ENCODE measurements around the gene ARSA.
"Not testable (repeated sequence)": the region's sequence is repeated elsewhere in the genome, so short reads cannot be mapped to it uniquely, and the experiment has no call there.

Gene ARSA

DNA sequence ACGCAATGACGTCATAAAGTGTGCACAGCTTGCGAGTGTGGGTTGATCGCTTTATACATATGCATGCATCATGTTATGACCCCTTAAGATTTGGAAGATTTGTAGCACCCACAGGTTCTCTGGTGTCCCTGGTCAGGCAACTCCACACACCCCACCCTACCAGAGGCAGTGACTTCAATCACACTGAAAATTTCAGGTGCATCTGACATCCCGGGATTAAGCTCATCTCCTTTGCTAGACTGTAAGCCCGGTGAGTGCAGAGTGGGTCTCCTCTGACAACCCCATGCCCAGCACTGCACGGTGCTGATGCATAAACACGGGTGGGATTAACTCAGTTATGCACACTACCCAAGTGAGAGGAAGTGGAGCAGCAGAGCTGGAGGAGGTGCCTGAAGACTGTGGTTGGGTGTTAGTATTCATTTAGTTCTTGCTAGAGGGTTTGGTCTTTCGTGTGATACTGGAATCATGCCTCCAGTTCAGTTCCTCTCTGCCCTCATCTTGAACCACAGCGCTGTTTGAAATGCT lies 6.5 kb downstream of the ARSA start:
- DNase-seq: peak in 1 of 2 experiments; percentile 33

DNA sequence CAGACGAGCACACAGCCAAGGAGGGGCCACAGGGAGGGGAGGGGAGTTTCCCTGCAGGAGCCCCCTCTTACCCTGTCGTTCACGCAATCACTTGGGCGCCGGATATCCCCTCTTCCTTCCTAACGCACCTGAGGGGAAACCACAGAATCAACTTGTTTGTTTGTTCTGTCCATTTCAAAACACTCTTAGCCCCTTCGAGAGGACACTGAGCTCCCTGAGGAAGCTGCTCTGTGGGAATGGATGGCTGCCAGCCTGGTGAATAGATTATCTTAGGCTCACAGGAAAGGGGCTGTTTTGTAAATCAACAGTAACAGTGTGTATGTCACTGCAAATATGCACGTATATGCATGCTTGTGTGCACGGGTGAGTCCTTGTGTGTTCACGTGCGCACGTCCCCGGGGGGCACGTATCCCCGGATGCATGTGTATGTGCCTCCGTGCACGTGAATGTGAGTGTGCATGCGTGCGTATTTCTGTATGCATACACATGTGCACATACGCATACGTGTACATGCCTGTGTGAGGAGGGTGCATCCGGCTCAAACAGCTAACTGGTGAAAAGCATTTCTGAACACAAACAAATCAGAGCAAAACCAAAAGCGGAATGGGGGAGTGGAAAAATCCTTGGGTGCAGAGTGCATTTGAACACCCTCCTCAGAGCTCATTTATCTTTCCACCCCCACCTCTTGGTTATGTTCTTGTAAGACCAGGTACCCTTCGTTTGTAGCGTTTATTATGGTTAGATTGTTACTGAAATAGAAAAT lies 7.2 kb downstream of the ARSA start:
- peak in 1 of 2 experiments; percentile 73 for DNase-seq

DNA sequence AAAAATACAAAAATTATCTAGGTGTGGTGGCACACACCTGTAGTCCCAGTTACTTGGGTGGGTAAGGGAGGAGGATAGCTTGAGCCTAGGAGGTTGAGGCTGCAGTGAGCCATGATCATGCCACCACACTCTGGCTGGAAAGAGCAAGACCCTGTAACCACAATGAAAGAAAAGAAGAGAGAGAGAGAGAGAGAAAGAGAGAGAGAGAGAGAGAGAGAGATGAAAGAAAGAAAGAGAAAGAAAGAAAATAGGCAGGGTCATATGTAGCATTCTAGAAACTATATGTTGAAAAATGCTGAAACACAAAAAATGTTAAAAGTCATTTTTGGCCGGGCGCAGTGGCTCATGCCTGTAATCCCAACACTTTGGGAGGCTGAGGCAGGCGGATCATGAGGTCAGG lies 13.7 kb downstream of the ARSA start:
- not testable (repeated sequence) for DNase-seq

DNA sequence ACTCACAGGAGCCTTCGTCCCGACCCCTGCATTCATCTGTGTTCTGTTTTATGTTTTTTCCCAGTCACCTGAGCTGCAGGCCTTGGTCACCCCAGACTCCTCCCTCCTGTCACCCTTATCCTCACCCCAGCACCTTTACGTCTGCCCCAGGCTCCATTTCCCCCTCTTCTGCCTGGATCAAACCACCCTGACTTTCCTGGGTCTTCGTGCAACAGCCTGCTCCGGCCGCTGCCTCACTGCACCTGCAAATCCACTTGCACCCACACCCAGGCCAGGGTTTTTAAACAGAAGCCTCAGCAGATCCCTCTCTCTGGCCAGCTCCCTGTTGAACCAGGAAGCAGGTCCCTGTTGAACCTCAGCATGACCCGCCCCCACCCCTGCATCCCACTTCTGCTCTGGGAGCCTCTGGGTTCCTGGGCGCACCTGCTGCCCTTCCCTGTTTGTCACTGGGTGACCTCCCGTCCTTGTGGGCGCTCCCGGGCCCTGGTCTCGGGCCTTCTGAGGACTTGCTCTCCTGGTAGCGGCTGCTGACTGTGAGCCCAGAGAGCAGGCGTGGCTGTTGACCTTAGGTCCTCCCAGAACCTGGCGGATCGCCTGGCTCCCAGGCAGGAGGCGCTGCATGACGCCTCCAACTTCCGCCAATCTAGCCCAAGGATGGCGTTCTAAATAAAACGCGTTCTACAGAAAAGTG lies 14.5 kb downstream of the ARSA start:
- DNase-seq: no peak

DNA sequence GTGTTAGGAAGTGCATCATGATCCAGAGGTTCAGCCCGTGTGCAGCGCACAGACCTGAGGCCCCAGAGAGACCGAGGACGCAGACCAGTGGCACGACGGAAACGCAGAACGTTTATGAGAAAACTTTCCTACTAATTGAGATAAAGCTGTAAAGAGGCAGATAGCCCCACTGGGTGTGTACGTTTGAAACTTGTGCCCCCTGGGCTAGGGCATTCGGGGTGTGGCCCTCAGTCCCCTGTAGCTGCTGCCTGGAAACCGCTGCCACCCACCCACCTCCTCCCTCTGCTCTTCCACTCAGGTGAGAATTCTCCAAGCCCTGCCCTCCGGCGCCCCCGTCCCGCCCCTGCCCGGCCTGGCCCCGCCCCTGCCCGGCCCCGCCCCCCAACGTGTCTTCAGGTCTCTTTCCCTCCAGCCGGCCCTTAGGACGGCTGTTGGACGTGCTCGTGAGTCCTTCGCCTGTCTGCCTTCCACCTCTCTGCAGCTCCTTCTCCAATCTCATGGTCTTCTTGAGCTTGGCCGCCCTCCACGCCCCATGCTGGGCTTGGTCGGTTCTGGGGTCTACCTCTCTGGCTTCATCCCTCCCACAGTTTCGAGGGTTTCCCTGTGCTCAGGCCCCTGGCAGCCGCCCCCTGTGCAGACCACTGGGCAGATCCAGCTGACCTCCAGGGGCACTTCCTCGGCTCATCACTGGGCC lies 15.3 kb downstream of the ARSA start:
- no peak for DNase-seq

DNA sequence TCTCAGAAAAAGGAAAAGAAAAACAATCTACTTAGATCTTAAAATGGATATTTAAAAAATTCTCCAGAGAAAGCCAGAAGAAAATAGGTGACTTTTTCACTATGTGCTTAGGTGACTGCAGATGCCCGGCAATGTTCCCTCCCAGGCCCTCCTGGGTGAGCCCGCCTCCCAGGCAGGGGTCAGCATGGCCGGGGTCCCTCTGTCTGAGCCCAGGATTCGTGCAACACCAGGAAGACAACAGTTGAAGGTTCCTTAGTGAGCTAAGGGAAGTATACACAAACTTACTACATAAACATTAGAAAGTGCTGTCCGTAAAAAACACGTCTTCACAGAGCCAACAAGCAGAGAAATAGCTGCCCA lies 15.8 kb downstream of the ARSA start:
- no peak for DNase-seq

DNA sequence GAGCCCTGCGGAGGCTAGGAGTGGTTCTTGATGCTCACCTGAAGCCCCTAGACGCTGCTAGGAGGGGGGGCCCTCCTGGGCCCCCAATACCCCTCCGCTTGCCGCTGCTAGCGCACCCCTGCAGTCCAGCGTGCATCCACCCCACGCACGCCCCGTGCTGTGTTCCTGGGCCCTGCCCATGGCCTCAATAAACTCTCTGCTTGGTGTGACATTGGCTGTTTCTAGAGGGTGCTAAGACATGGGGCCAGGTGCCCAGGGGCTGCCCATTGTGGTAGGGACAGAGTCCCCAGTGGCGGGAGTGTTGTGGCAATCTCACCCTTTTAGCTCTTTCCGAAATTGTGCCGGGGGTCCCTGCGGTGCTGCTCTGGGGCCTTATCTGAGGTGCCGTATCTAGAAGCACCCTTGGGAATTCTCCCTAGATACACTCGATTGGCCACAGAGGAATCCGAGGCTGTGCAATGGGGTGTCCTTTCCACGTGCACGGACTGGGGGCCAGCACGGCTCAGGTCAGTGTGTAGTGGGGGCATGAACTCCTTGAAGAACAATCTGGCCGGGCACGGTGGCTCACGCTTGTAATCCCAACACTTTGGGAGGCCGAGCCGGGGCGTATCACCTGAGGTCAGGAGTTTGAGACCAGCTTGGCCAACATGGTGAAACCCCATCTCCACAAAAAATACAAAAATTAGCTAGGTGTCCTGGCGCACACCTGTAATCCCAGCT lies 16.5 kb downstream of the ARSA start:
- DNase-seq: no peak

DNA sequence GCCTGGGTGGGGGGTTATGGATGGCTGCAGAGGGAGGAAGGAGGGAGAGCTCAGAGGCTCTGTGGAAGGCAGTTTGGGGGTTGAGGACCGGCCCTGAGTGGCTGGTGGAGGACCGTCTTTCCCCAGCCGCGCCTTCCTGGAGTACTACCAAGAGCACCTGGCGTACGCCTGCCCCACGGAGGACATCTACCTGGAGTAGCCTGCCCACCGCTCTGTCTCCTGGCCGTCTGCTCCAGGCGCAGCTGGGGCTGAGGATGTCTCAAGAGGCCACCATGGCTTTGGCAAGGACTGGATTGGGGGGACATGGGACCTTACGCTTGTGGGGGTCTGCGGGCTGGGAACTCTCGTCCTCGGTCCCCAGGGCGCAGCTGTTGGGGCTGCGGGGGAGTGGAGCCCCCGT lies 17.4 kb downstream of the ARSA start:
- DNase-seq: no peak

DNA sequence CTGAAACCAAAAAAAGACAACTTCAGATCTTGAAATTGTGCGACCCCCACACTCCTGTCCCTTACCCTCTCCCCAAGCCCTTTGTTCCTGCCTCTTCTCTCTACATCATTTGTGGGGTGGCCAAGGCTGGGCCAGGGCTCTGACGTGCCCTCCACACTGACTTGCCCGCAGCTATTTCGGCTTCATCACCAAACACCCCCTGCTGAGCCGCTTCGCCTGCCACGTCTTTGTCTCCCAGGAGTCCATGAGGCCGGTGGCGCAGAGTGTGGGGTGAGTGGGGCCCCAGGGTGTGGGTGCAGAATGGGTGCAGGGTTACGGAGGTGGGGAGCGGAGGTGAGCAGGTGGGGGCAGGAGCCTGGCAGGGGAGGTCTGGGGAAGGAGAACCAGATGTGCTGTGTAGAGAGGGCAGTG lies 17.9 kb downstream of the ARSA start:
- no peak for DNase-seq

DNA sequence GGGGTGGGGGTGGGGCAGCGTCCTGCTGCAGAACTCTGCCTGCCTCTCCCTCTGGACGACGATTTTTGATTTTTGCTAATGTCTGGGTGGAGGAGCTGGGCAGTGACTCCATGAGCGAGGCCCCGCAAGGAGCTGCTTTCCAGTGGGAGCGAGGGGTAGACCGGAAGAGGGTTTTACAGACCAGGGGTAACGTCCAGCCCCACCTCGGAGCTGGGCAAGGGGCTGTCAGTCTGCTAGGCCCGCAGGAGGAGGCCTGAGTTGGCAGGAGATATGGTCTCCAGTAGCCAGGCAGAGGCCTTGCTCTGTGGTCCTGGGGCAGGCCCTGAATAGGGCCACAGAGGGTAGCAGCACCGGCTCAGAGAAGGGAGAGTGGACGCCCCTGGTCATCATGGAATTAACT lies 18.4 kb downstream of the ARSA start:
- no peak for DNase-seq

DNA sequence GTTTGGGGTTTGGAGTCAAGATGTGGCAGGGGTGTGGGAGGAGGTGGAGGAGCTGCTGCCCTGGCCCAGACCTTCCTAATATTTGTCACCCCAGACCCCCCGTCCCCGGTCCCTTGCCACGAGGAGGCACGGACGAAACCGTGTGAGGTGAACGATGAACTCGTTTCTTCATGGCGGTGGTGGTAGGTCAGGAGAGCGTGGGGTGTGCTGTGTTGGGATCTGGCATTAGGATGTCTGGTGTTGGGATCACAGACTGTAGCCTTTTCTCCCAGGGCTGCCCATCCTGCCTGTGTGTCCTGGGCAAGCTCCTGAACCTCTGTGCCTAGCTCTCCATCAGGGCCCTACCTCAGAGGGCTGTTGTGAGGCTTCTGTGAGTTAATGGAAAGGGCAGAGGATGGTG lies 19.0 kb downstream of the ARSA start:
- DNase-seq: no peak

DNA sequence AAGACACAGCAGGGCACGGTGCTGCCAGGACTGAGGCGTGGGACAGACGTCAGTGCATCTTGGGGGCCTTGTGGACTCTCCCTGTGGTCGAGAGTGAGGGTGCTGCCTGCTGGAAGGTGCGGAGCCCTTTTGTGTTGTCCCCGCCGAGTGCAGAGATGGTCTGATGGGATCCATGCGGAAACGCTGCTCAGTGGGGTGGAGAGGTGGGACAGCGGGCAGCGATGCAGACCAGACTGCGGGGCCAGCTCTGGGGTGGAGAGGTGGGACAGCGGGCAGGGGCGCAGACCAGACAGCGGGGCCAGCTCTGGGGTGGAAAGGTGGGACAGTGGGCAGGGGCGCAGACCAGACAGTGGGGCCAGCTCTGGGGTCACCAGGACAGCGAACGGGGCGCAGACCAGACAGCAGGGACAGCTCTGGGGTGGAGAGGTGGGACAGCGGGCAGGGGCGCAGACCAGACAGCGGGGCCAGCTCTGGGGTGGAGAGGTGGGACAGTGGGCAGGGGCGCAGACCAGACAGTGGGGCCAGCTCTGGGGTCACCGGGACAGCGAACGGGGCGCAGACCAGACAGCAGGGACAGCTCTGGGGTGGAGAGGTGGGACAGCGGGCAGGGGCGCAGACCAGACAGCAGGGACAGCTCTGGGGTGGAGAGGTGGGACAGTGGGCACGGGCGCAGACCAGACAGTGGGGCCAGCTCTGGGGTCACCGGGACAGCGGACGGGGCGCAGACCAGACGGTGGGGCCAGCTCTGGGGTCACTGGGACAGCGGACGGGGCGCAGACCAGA lies 19.7 kb downstream of the ARSA start:
- DNase-seq: not testable (repeated sequence)

DNA sequence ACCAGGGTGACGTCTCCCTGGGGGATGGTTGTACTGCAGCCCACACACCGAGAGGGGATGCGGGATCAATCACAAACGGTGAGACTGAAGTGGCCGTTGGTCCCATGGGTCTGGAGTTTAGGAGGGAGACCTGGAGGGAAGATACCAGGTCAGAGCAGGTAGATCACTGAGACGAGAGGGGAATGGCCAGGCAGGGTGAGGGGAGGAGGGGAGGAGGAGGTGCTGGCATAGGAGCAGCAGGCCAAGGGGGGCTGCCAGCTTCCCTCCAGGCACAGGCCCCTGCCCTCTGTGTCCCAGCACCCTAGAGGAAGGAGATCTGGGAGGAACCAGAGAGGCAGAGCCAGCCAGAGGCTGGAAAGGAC lies 20.3 kb downstream of the ARSA start:
- no peak for DNase-seq

DNA sequence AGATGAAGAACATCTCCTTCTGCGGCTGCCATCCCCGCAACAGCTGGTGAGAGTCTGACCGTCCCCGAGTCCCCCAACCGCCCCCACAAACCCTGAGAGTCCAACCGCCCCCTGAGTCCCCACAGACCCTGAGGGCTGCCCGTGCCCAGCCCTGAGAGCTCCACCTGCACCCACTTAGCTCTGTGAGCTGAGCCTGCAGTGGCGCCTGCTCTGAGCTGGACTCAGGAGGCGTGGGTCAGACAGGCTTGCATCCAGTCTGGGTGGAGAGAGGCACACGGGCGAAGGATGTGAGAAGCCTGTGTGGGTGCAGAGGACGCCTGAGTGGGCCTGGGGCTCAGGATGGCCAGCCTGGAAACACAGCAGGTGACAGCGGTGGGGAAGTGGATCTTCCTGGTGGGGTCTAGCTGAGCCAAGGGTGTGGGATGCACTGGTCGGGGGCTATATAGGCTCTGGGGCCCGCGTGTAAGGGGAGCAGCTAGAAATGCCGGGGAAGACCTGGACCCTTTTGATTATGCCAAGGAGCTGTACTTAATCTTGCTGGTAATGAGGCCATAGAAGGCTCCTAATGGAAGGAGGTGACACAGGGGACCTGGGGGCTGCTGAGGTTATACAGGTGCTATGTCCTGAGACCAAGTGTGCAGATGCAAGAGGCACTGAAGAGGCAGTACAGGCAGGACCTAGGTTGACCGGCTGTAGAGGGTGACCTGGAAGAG lies 20.9 kb downstream of the ARSA start:
- DNase-seq: no peak

DNA sequence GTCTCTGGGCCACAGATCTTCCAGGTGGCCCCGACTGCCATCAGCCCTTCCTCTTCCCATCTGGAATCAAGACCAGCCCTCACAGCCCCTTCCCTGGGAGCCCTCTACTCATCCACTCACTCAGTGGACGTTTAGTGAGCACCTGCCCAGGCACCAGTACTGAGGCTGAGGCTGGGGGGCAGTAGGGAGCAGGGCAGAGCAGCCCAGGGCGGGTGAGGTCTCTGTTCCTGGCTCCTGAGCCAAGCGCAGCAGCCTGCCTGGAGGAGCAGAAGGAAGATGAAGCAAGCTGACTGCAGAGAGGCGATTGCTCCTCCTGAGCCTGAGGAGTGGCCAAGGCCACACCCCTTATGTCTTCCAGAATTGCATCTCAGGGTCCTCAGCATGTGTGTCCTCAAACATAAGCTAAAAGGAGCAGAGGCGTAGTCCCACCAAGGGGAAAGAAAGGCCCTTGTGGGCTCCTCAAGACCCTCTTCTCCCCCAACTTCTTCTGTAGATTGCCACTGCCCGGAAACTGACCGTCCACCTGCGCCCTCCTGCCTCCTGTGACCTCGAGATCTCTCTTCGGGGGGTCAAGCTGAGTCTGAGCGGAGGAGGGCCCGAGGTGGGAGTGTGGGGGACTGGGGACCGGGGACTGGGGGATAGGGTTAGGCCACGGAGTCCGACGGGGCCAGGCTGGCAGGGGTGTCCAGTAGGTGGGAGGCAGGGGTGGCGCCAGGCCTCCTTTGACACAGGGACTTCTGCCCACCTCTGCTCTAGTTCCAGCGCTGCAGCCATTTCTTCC lies 21.6 kb downstream of the ARSA start:
- no peak for DNase-seq

DNA sequence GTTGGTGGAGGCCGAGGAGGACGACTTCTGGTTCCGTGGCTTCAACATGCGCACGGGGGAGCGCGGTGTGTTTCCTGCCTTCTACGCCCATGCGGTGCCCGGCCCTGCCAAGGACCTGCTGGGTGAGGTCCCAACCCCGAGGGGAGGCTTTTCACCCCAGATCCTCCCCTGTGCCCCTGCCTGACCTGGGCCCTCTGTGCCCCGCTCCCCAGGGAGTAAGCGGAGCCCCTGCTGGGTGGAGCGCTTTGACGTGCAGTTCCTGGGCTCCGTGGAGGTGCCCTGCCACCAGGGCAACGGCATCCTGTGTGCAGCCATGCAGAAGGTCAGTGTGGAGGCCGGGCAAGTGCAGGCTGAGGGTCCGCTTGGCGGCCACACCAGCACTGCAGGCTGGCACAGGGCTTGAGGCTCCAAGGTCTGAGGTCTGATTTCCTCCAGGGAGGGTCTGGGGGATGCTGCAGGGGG lies 22.3 kb downstream of the ARSA start:
- DNase-seq: no peak

DNA sequence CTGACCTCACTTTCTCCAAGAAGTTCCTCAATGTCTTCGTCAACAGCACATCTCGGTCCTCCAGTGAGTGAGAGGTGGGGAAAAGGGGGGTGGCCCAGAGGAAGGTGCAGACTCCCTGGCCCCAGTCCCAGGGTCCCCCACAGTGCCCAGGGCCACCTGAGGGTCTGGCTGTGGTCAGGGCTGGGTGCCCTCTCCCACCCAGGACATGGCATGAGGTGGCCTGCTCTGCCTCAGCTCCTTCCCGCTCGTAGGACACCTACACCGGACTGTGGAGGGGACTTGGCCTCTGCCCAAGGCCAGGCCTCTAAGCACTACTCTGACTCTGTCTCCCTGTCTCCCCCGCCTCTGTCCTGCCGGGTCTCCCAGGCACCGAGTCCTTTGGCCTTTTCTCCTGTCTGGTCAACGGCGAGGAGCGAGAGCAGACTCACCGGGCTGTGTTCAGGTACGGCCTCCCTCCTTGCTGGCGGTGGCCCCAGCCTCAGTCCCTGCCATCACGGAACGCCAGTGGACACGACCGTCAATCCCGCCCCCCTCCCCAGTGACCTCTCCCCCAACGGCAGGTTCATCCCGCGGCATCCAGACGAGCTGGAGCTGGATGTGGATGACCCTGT lies 22.8 kb downstream of the ARSA start:
- no peak for DNase-seq

DNA sequence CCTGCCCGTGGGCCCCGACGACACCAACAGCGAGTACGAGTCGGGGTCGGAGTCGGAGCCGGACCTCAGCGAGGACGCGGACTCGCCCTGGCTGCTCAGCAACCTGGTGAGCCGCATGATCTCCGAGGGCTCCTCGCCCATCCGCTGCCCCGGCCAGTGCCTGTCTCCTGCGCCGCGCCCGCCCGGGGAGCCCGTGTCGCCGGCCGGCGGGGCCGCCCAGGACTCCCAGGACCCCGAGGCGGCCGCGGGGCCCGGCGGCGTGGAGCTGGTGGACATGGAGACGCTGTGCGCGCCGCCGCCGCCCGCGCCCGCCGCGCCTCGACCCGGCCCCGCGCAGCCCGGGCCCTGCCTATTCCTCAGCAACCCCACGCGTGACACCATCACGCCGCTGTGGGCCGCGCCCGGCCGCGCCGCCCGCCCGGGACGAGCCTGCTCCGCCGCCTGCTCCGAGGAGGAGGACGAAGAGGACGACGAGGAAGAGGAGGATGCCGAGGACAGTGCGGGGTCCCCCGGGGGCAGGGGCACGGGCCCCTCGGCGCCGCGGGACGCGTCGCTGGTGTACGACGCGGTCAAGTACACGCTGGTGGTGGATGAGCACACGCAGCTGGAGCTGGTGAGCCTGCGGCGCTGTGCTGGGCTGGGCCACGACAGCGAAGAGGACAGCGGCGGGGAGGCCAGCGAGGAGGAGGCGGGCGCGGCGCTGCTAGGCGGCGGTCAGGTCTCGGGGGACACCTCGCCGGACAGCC lies 23.5 kb downstream of the ARSA start:
- DNase-seq: no peak

DNA sequence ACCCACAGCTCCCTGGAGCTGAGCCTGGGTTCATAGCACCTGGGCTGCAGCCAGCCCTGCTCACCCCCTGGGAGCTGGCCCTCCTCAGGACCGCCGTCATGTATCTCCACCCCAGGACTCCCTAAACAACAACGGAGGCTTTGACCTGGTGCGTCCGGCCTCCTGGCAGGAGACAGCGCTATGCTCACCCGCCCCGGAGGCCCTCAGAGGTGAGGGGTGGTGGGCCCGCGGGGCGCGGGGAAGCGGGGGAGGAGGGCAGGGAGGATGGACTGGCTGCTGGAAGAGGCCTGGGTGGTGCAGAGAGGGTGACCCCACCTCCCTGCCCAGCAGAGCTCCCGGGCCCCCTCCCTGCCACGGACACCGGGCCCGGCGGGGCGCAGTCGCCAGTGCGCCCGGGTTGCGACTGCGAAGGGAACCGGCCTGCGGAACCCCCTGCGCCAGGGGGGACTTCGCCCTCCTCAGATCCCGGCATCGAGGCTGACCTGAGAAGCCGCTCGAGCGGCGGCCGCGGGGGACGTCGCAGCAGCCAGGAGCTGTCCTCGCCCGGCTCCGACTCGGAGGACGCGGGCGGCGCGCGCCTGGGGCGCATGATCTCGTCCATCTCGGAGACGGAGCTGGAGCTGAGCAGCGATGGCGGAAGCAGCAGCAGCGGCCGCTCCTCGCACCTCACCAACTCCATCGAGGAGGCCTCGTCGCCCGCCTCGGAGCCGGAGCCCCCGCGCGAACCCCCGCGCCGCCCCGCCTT lies 24.3 kb downstream of the ARSA start:
- no peak for DNase-seq
